NCI-H1105 treated with DMSO at 0.1 percent for 48 hours (cell line): ENCODE results near the gene AGTRAP.

Source experiments
- DNase-seq: peaks from one replicate; lab custom pipeline; 2025; lab: John Stamatoyannopoulos, UW

The AGTRAP gene

GRCh38 chr1:11735531-11735853 is 444 bp upstream of the AGTRAP start:
- DNase-seq, result no peak

- DNase-seq, result peak; percentile 16
Observed at GRCh38 chr1:11736746-11737639, 1.1 kb downstream of the AGTRAP start.

GRCh38 chr1:11738096-11738495 is 2.2 kb downstream of the AGTRAP start:
- DNase-seq, result no peak

- no peak for DNase-seq
Observed at GRCh38 chr1:11738783-11739182, 2.8 kb downstream of the AGTRAP start.

GRCh38 chr1:11740258-11741192 is 4.6 kb downstream of the AGTRAP start:
- no peak for DNase-seq

GRCh38 chr1:11741482-11741881 is 5.5 kb downstream of the AGTRAP start:
- DNase-seq, result no peak

GRCh38 chr1:11741919-11742558 is 6.1 kb downstream of the AGTRAP start:
- no peak for DNase-seq

GRCh38 chr1:11744287-11744686 is 8.4 kb downstream of the AGTRAP start:
- no peak for DNase-seq

GRCh38 chr1:11746092-11746491 is 10.2 kb downstream of the AGTRAP start:
- DNase-seq, result no peak

- DNase-seq, result no peak
Observed at GRCh38 chr1:11746795-11747487, 11.0 kb downstream of the AGTRAP start.

GRCh38 chr1:11748294-11749202 is 12.6 kb downstream of the AGTRAP start:
- no peak for DNase-seq

GRCh38 chr1:11749203-11749689 is 13.3 kb downstream of the AGTRAP start:
- peak; percentile 25 for DNase-seq

GRCh38 chr1:11749996-11750395 is 14.1 kb downstream of the AGTRAP start:
- DNase-seq, result no peak

- no peak for DNase-seq
Observed at GRCh38 chr1:11751087-11751486, 15.2 kb downstream of the AGTRAP start.

GRCh38 chr1:11752359-11753088 is 16.6 kb downstream of the AGTRAP start:
- no peak for DNase-seq

- no peak for DNase-seq
Observed at GRCh38 chr1:11753555-11754208, 17.7 kb downstream of the AGTRAP start.

GRCh38 chr1:11757047-11757446 is 21.1 kb downstream of the AGTRAP start:
- no peak for DNase-seq

GRCh38 chr1:11759791-11760190 is 23.9 kb downstream of the AGTRAP start:
- no peak for DNase-seq

GRCh38 chr1:11761285-11761684 is 25.3 kb downstream of the AGTRAP start:
- DNase-seq, result no peak
